ENCODE measurements around the gene SLC2A4RG.
A peak's percentile ranks its signal among the peaks of the same experiment; 100 is the strongest.

The SLC2A4RG gene

GRCh38 chr20:63699466-63700198 is 39.9 kb upstream of the SLC2A4RG start:
- DNase-seq = no peak

DNA sequence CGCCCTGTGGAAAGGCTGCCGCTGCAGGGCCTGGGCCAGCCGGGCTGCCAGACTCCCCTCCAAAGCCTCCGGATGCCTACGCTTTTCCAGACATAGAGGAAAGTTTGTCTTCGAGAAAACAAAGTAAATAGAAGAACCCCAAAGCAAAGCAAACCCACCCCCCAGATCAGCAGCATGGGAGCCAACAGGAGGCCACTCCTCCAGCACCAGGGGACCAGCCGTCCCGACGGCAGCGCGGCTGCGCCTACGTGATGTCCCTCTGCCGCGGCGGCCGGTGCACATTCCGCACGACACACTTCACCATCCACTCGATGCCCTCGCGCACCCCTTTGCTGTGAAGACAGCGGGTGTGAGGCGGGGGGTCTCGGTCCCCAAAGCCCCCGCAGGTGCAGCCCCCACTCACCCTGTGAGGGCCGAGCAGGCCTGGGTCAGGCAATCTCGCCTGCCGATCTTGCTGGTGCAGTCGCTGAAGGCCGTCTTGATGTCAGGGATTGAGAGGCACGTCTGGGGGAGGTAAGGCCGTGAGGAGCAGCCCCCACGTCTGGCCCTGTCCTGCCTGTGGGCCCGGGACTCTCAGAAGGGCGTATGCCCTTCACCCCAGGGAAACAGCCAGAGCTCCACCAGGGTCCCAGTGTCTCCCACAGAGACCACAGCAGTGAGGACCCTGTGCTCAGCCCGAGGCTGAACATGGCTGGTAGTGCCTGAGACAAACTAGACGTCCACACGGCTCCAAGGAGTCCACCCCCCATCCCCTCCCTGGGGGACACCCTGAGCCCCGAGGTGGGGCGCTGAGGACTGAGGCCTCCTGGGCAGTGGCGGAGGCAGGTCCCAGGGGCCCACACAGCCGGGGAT is 39.2 kb upstream of the SLC2A4RG start:
- no peak for DNase-seq

- no peak for DNase-seq
Measured at GRCh38 chr20:63701051-63701328, 38.6 kb upstream of the SLC2A4RG start.

- no peak for DNase-seq
Measured at GRCh38 chr20:63701329-63702035, 38.1 kb upstream of the SLC2A4RG start.

DNA sequence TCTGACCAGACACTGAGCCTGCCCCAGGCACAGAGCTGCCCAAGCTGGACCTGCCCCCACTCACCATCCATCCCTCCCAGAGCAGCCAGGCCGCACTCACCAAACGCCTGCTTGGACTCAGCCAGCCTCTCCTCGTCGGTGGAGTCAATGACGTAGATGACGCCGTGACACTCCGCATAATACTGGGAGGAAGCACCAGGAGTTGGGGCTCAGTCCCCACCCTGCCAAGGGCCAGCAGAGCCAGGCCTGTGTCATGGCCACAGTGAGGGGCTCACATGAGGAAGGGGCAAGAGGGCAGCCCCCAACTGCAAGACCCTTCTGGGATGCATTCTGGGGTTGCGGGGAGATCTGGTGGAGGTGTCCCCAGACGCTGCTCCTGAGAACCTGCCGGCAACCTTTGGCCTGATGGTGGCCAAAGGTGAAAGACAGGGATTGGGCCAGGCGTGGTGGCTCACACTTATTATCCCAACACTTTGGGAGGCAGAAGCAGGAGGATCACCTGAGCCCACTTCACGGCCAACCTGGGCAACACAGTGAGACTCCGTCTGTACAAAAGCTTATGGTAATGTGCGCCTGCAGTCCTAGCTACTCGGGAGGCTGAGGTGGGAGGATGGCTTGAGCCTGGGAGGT is 37.4 kb upstream of the SLC2A4RG start:
- no peak for DNase-seq

- no peak for DNase-seq
Measured at GRCh38 chr20:63702751-63703470, 36.7 kb upstream of the SLC2A4RG start.

DNA sequence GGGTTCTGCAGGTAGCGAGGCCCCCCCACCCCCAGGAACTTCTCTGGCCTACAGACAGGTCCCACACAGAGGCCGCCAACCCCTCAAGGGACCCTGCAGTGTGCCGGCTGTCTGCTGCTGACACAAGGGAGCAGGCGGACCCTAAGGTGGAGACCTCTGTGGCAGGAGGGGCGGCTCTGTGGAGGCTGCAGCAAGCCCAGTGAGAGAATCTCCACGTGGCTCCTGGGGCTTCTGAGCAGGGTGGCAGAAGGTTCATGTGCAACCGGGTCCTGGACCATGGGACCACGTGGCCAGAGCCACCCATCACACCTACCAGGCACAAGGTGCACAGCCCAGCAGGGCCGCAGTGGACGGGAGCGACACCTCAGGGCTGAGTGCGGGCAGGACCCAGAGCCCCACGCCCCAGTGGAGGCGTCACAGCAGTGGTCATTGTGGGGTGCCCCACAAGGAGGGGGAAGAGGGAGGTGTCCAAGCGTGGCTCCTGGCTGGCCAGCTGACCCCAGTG is 36.1 kb upstream of the SLC2A4RG start:
- DNase-seq = no peak

DNA sequence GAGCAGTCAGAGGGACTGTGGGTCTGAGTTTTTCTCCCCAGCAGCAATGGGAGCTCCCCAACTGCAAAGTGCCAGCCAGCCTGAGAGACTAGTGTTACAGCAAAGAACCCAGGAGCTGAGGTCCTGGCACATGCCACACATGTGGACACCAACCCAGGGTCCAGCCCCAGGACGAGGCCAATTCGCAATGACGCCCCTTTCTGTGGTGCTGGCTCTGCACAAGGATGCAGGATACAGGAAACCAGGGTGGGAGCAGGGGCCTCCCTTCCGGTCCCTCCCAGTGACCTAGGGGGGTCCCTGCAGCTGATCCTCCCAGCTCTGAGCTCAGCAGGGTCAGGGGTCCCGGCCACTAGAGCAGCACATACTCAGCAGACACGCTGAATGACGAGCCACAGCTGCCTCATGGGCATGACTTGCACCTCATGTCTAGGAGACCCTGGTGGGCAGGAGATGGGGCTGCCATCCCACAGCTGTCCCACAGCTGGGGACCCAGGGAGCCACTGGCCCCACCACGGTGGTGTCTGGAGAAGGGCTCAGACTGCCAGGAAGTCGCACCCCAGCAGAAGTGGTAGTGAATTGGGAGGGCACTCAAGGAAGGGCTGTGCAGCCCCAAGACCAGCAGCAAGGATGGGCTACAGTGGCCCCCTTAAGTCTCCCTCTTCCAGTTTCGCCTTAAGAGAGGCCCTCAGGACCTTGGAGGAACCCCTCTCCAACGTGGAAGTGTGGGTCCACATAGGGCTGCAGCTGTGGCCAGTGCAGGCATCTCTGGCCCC is 35.4 kb upstream of the SLC2A4RG start:
- DNase-seq = no peak

GRCh38 chr20:63704749-63705117 is 34.8 kb upstream of the SLC2A4RG start:
- DNase-seq = no peak

DNA sequence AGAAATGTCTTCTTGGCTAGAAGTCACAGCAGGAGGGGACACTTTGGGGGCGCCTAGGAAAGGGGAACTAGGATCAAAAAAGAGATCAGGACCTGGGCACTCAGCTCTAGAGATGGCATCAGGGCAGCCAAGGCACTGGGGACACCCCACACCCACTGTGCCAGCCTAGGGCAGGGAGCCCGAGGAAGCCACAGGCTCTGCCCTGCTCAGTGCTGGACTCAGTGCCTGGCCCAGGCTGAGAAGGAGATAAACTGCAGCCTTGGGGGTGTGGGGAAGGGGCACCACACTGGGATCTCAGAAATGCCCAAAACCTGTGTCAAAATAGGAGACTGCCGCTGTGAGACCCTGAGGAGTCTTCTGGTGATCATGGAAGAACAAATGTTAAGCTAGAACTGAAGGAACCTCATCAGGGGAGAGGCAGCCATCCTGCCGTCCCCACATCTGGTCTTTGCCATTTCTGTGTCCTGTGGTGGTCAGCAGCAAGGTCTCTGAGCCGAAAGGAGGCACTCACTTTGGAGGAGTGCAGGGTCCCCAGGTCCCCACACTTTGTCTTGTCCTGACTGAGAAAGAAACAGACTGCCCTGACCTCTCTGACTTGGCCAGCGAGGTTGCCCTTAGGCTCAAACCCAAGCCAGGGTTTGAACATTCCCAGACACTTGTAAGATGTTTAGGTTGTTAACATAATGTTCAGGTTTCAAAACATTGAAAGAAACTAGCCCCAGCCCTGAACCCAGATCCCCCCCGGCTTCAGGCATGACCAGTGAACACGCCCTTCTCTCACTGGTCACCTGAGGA is 34.1 kb upstream of the SLC2A4RG start:
- no peak for DNase-seq

GRCh38 chr20:63706027-63706695 is 33.4 kb upstream of the SLC2A4RG start:
- DNase-seq = no peak

DNA sequence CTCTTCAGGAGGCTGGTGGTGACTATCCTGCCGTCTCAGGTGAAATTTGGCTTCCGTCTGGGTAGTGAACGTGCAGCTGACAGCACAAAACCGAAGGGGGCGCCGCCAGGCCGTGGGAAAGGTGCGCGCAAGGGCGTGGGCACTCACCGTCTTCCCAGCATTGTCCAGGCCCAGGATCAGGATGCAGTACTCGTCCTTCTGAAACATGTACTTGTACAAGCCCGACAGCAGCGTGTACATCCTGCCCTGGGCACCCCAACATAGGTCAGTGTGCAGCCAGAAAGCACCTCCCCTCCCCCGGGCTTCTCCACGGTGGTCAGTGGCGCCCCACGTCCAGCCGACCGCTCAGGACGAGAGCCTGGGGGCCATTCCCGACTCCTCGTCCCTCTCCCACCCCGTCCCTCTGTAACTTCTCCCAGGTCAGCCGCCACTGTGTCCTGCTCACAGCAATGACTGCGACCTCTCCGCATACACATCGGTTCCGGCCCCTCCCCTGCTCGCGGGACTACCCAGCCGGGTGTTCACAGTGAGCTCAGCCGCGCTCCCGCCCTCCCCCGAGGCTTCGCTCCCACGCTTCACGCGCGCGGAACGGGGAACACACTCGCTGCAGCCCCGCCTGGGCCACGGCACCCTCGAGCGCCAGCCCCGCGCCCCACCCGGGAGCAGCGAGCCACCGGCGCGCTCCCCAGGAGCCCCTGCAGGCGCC is 32.6 kb upstream of the SLC2A4RG start:
- DNase-seq = no peak

DNA sequence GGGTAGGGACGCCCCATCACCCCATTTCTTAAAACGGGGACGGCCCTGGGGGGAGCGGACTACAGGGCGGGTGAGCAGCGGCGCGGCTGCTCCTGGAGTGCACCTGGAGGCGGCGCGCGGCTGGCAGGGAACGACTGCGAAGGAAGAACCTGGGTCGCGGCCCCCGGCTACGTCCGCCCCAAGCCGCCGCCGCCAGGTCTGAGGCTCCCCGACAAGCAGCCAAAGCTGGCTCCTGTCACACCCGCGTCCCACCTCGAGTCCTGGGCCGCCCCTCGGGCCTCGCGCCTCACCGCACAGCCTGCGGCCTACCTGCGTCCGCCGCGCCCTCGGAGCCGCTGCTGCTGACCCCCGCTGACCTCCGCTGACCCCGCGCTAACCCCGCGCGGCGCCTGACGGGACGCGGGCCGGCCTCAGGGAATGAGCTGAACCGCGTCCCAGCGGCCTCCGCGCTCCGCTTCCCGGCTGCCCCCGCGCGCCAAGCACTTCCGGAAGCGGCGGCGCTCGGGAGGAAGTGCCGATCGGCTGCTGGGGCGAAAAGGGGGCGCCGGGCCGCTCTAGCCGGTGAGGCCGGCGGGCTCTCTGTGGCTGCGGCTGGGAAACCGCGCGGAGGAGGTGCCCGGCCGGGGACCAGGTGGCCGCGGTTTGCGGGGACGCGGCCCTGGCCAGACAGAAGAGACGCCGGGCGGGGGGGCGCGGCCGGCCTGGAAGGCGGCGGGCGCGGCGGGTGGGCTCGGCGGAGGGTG is 31.8 kb upstream of the SLC2A4RG start, which contains the start of the genes ARFRP1 and ZGPAT:
ARFRP1 (minus strand) TSS at position 419 of the 743 bp plus-strand sequence. CDS start 885 bp downstream, outside the sequence.
ZGPAT (plus strand) TSS at position 482 of the 743 bp plus-strand sequence. CDS start 542 bp downstream, outside the sequence.
- DNase-seq = peak; percentile 84

DNA sequence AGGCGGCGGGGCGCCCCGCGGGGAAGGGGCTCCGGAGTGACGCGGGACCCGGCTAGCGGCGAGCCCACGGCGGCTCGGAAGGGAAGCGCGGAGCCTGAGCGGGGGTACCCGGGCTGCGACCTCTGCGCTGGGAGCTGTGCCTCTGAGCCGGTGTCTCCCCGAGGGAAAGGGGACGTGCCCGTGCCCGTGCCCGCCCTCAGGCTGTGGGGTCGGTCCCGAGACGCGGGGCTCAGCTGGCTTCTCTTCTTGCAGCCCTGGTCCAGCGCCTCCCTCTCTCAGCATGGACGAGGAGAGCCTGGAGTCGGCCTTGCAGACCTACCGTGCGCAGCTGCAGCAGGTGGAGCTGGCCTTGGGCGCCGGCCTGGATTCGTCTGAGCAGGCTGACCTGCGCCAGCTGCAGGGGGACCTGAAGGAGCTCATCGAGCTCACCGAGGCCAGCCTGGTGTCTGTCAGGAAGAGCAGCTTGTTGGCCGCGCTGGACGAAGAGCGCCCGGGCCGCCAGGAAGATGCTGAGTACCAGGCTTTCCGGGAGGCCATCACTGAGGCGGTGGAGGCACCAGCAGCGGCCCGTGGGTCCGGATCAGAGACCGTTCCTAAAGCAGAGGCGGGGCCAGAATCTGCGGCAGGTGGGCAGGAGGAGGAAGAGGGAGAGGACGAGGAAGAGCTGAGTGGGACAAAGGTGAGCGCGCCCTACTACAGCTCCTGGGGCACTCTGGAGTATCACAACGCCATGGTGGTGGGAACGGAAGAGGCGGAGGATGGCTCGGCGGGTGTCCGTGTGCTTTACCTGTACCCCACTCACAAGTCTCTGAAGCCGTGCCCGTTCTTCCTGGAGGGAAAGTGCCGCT is 31.1 kb upstream of the SLC2A4RG start:
- DNase-seq = no peak

GRCh38 chr20:63709149-63709527 is 30.4 kb upstream of the SLC2A4RG start:
- DNase-seq = no peak

DNA sequence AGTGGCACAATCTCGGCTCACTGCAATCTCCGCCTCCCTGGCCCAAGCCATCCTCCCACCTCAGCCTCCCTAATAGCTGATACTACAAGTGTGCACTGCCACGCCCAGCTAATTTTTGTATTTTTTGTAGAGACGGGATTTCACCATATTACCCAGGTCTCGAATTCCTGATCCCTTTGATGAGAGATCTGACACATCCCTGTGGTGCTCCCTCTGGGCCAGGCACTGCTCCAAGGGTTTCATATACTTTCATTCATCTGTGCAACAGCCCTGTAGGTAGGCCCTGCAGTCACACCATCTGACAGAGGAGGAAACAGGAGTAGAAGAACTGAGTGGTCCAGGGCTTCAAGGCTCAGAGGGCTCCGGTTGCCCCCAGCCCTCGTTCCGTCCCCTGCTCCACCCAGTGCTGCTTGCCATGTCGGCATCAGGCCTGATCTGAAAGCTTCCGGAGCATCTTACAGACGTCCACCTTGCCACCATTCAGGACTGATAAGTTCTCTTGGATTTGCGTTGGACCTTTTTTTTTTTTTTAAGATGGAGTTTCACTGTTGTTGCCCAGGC is 28.4 kb upstream of the SLC2A4RG start:
- no peak for DNase-seq

- no peak for DNase-seq
Measured at GRCh38 chr20:63712191-63712590, 27.4 kb upstream of the SLC2A4RG start.

Data from fibroblast of skin of scalp (primary cell).